Stimulated activated CD4-positive, alpha-beta T cell treated with anti-CD3 and anti-CD28 coated beads, Interleukin-2, amount 100 ng/mL, for 48 hours (primary cell): ENCODE results near the gene ARHGAP12.

Experiments
- DNase-seq, 2 donors: peaks; one replicate each; pipeline ENCODE4 v3.0.0-alpha.2; 2020

The ARHGAP12 gene

DNA sequence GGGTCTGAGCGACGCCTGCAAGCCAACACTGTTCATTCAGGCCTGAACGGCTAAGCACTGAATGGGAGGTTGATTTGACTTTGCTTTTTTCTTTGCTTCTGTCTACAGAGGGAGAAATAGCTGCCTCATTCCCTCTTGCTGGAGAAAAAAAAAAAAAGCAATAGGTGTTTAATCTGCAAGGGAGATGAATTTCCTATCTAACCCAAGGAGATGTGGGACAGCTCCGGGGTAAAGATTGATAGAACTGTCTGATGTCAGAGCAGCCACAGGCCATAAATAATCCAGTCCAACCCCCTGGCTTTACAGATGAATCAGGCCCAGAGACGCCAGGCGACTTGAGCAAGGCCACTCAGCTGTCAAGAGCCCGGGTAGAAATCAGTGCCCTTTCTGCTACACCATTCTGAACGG is 168.0 kb downstream of the ARHGAP12 start:
- DNase-seq = no peak

- peak; percentile 88 to 89 for DNase-seq
Observed at GRCh38 chr10:31759799-31760626, 168.6 kb downstream of the ARHGAP12 start.

DNA sequence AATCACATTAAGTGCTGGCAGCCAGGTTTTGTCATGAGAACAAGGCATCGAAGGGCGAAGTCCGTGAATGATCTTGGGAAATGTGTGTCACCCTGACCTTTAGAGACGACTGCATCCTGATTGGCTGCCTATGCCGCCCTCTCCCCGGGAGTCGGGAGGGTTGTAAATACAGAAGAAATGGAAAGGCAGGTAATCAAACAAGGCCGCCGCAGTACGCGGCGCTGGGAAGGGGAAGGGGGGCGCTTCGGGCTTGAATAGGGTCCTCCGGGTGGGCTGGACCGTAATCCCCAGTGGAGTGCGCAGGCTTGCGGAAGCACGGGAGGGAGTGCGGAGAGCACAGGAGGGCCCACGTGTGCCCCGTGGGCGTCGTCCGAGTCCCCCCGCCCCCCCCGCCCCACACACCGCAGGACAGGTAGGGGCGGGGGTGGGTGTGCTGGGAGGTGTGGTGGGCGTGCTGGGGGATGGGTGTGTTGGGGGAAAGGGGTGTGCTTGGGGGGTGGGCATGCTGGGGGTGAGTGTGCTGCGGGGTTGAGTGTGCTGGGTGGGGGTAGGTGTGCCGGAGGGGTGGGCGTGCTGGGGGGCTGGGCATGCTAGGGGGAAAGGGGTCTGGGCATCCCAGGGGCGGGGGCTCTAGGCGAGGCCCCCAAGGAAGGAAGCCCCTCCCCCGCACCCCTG is 169.4 kb downstream of the ARHGAP12 start:
- DNase-seq = peak; percentile 33 to 54

GRCh38 chr10:31758495-31758894 is 170.1 kb downstream of the ARHGAP12 start:
- DNase-seq = no peak

GRCh38 chr10:31757831-31758230 is 170.8 kb downstream of the ARHGAP12 start:
- no peak for DNase-seq

GRCh38 chr10:31757386-31757791 is 171.2 kb downstream of the ARHGAP12 start:
- no peak for DNase-seq

GRCh38 chr10:31756729-31757110 is 171.9 kb downstream of the ARHGAP12 start:
- no peak for DNase-seq

DNA sequence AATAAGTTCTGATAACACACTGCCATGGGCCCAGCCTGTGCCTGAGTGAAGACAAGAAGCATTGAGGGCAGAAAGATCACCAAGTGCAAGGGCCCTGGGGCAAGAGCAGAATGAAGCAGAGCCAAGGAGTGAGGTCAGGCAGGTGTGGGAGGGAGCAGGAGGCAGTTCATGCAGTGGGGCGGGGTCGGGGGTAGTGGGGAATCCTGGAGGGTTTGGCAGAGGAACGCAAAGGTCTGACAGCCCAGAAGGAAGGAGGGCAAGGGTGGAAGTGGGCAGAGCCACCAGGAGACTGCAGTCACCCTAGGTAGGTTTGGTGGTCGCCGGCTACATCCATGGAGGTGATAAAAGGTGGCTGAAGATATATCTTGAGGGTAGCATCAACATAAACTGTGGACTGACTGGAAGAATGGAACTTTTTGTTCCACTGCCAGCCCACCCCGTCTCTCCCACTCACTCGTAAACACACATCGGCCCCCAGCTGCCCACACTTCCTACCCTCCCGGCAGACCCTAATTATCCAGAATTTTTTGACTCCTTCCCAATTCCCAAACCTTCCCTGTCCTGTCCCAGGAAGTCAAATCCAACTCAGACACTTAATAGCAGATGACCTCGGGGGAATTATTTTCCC is 172.4 kb downstream of the ARHGAP12 start:
- DNase-seq = no peak
